Measurements from ENCODE around the gene MND1.
A peak's percentile ranks its signal among the peaks of the same experiment; 100 is the strongest.

MND1 gene

DNA sequence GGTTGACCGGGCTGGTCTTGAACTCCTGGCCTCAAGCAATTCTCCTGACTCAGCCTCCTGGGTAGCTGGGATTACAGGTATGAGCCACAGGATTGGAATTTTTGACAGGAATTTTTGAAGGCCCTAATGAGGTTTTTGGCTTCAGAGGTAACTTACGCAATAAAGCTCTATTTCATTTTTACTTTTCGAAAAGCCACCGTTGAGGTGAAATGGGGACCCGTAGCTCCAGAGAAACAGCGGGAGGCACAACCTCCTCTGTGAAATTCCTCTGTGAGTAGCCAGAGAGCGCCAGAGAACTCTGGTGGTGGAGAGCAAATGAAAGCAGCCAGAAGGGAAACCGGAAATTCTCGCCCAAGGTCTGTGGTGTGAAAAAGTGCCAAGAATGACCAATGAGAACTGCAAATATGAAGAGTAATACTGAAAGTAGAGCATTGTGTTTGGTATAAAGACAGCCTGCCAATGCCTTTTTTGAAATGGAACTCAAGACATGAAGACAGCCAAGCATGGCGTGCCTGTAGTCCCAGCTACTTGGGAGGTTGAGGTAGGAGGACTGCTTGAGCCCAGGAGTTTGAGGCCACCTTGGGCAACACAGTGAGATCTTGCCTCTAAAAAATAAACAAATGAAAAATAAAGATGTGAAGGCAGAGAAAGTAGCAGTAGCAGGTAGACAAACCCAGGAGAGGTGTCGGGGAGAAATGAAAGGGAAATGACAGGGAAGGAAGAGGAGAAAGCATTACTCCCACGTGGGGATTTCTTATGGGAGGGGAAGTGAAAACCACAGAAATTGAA, 88.7 kb downstream of the MND1 start:
- peak; percentile 88 to 91 for DNase-seq (ENCODE audit: low read depth in 2 of 2)
- TF ChIP-seq, protein P1, sequence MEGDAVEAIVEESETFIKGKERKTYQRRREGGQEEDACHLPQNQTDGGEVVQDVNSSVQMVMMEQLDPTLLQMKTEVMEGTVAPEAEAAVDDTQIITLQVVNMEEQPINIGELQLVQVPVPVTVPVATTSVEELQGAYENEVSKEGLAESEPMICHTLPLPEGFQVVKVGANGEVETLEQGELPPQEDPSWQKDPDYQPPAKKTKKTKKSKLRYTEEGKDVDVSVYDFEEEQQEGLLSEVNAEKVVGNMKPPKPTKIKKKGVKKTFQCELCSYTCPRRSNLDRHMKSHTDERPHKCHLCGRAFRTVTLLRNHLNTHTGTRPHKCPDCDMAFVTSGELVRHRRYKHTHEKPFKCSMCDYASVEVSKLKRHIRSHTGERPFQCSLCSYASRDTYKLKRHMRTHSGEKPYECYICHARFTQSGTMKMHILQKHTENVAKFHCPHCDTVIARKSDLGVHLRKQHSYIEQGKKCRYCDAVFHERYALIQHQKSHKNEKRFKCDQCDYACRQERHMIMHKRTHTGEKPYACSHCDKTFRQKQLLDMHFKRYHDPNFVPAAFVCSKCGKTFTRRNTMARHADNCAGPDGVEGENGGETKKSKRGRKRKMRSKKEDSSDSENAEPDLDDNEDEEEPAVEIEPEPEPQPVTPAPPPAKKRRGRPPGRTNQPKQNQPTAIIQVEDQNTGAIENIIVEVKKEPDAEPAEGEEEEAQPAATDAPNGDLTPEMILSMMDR (IDR thresholded peaks at IDR 0.05; ENCODE audit: low read depth, low read length), result peak; percentile 70
- H3K4me3 ChIP-seq (replicated peaks in 1 of 2; ENCODE audit: low read depth in 2 of 2, low read length in 2 of 2), result no peak overlapping the region

DNA sequence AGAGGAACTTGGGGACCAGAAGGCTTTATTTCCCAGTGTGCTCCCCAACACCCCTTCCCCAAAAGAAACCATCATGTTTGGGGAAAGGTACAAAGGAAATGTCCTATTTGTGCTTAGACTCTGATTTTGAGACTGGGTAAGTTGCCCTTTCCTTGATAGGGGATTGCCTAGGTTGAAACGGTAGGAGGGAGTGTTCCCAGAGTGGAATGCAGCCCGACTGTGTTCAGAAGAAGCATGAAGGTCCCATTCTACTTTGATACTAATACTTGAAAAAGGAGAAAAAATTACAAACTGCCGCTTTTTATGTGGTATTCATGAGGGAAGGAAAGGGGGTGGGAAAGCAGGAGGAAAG, 89.2 kb downstream of the MND1 start:
- TF ChIP-seq, protein P1 (IDR thresholded peaks at IDR 0.05; ENCODE audit: low read depth, low read length), result no peak
- no peak for DNase-seq (ENCODE audit: low read depth in 2 of 2)
- H3K4me3 ChIP-seq (replicated peaks in 1 of 2; ENCODE audit: low read depth in 2 of 2, low read length in 2 of 2), result no peak overlapping the region

DNA sequence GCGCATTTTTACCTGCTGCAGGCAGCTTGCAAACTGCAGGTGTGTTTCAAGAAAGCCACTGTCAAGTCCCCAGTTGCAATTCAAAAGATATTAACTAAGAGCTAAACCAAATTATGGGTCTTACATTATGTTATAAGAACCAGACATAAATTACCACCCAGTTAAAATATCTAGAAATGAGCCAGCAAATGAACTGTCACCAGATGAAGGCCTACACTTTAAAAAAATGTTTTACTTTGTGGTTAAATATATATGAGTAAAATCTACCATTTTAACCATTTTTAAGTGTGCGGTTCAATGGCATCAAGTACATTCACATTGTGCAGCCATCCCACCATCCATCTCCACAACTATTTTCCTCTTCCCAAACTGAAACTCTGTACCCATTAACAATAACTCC, 89.7 kb downstream of the MND1 start:
- no peak for DNase-seq (ENCODE audit: low read depth in 2 of 2)
- TF ChIP-seq, protein P1 (IDR thresholded peaks at IDR 0.05; ENCODE audit: low read depth, low read length), result no peak
- H3K4me3 ChIP-seq (replicated peaks in 1 of 2; ENCODE audit: low read depth in 2 of 2, low read length in 2 of 2), result no peak overlapping the region

GRCh38 chr4:153438916-153439756, 94.6 kb downstream of the MND1 start:
- no peak overlapping the region for H3K4me3 ChIP-seq (replicated peaks in 1 of 2; ENCODE audit: low read depth in 2 of 2, low read length in 2 of 2)
- TF ChIP-seq, protein P1 (IDR thresholded peaks at IDR 0.05; ENCODE audit: low read depth, low read length), result no peak
- no peak for DNase-seq (ENCODE audit: low read depth in 2 of 2)

DNA sequence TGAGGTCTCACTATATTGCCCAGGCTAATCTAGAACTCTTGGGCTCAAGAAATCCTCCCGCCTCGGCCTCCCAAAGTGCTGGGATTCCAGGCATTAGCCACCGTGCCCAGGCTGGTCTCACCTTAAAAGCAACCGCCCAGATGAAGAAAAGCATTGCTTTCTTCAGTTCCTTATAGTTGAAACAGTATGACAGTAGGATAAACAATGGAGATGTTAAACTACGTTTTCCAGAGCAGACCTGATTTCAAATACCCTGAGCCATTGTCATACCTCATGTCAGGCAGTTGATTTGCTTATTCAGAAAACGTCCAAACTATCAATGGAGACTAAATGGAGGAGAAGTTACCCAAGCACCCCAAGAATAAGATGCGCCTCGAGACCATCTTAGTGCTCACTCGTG, 95.3 kb downstream of the MND1 start:
- H3K4me3 ChIP-seq (replicated peaks in 1 of 2; ENCODE audit: low read depth in 2 of 2, low read length in 2 of 2), result no peak overlapping the region
- DNase-seq (ENCODE audit: low read depth in 2 of 2), result no peak
- TF ChIP-seq, protein P1 (IDR thresholded peaks at IDR 0.05; ENCODE audit: low read depth, low read length), result no peak

- TF ChIP-seq, protein P1 (IDR thresholded peaks at IDR 0.05; ENCODE audit: low read depth, low read length), result no peak
- no peak for DNase-seq (ENCODE audit: low read depth in 2 of 2)
- H3K4me3 ChIP-seq (replicated peaks in 1 of 2; ENCODE audit: low read depth in 2 of 2, low read length in 2 of 2), result no peak overlapping the region
These were observed 96.0 kb downstream of the MND1 start for GRCh38 chr4:153440475-153440874.

Measured in cardiac fibroblast (primary cell).